Subcutaneous adipose tissue (tissue), 4 donors: Measurements from ENCODE around the gene LDB2. TPM values are rescaled to one million over a fixed set of nuclear protein-coding genes. Genes with fewer than 3 reads are reported as not detected.

Experiments used
- CTCF ChIP-seq: fragments of 450-650 bp; IDR thresholded peaks from one replicate; pipeline ENCODE4 v1.5.1; 2016; ENCODE audit warnings: low read depth, mild to moderate bottlenecking, control low read depth, antibody characterized with exemption, moderate library complexity
- total RNA-seq, 4 donors: library from RNA; depleted of rRNA; stranded (reverse); fragments of >200 nt; gene quantifications; one replicate each; pipeline ENCODE4 v1.1.0, GENCODE V29; 2016

LDB2 gene
- total RNA-seq, 4 donors from 2014 or later: 19.0 to 122 (median 42.6) TPM

GRCh38 chr4:16838226-16838875, 60.1 kb downstream of the LDB2 start:
- TF ChIP-seq CTCF: no peak

GRCh38 chr4:16837475-16837874, 61.0 kb downstream of the LDB2 start:
- no peak for TF ChIP-seq CTCF

- no peak for TF ChIP-seq CTCF
Observed at GRCh38 chr4:16836324-16836723, 62.1 kb downstream of the LDB2 start.

- no peak for TF ChIP-seq CTCF
Observed at GRCh38 chr4:16835597-16836247, 62.7 kb downstream of the LDB2 start.

- TF ChIP-seq CTCF: no peak
Observed at GRCh38 chr4:16834814-16835213, 63.6 kb downstream of the LDB2 start.

GRCh38 chr4:16833722-16834121, 64.7 kb downstream of the LDB2 start:
- no peak for TF ChIP-seq CTCF

- TF ChIP-seq CTCF: no peak
Observed at GRCh38 chr4:16830081-16830480, 68.4 kb downstream of the LDB2 start.
